Lung (tissue), 12 donors: Measurements from ENCODE around the gene SH3BGRL. TPM values are rescaled to one million over a fixed set of nuclear protein-coding genes. Genes with fewer than 3 reads are reported as not detected.

Experiments used
- ATAC-seq: fragments of 200-7000 bp; cut with Tn5 transposase; one replicate; pipeline ENCODE4 v1.9.1; 2020; ENCODE audit warnings: moderate number of reproducible peaks; ENCODE audit not compliant: insufficient read depth, low FRiP score
- DNase-seq, 3 donors: peaks; one replicate each; pipeline ENCODE4 v3.0.0-alpha.2; 2013 to 2017
- H3K27ac ChIP-seq, 2 donors: one replicate each; pipeline ENCODE4 v1.5.1; 2013; ENCODE audit warnings: mild to moderate bottlenecking in 2 of 2, moderate library complexity in 2 of 2, control low read depth in 1 of 2, inconsistent platforms in 1 of 2, low read depth in 1 of 2, low read length in 1 of 2
- H3K27me3 ChIP-seq, 3 donors: one replicate each; pipeline ENCODE4 v1.5.1; 2013; ENCODE audit warnings: low read length in 2 of 3; ENCODE audit not compliant: control insufficient read depth in 3 of 3, insufficient read depth in 3 of 3
- H3K36me3 ChIP-seq, 4 donors: one replicate each; pipeline ENCODE4 v1.5.1; 2013; ENCODE audit warnings: low read length in 4 of 4, mild to moderate bottlenecking in 1 of 4, moderate library complexity in 1 of 4; ENCODE audit not compliant: control insufficient read depth in 4 of 4, insufficient read depth in 4 of 4
- H3K4me1 ChIP-seq, 5 donors: one replicate each; pipeline ENCODE4 v1.5.1; 2013; ENCODE audit warnings: low read length in 5 of 5, mild to moderate bottlenecking in 2 of 5, moderate library complexity in 1 of 5; ENCODE audit not compliant: control insufficient read depth in 5 of 5, insufficient read depth in 5 of 5
- H3K4me3 ChIP-seq: one replicate; pipeline ENCODE4 v1.5.1; 2013; ENCODE audit warnings: mild to moderate bottlenecking, control low read depth, moderate library complexity
- H3K9ac ChIP-seq, 2 donors: one replicate each; pipeline ENCODE4 v1.5.1; 2013; ENCODE audit warnings: low read length in 2 of 2, control low read depth in 1 of 2; ENCODE audit not compliant: insufficient read depth in 1 of 2
- H3K9me3 ChIP-seq, 4 donors: one replicate each; pipeline ENCODE4 v1.5.1; 2013; ENCODE audit warnings: low read length in 3 of 4, mild to moderate bottlenecking in 1 of 4, moderate library complexity in 1 of 4; ENCODE audit not compliant: control insufficient read depth in 4 of 4, insufficient read depth in 3 of 4
- CTCF ChIP-seq: IDR thresholded peaks from 2 replicates; pipeline ENCODE4 v1.5.1; 2012; ENCODE audit warnings: mild to moderate bottlenecking; ENCODE audit errors: control extremely low read depth, extremely low read depth
- WGBS, 2 donors: extraction: QIAGEN DNeasy Blood & Tissue Kit; methylation state at CpG; one replicate each; pipeline ENCODE4 v1.1.7; 2013; 5-methylcytosine and 5-hydroxymethylcytosine counted together
- polyA plus RNA-seq, 2 donors: library from polyadenylated mRNA; stranded (reverse); fragments of 200-250 nt; gene quantifications; one replicate each; pipeline ENCODE4 v1.2.1, GENCODE V29; 2013
- total RNA-seq, 2 donors: library from RNA; depleted of rRNA in 1 of 2; stranded (reverse); fragments of >200 nt in 1 of 2; gene quantifications; one replicate each; pipeline ENCODE4 v1.2.1, GENCODE V29; 2014 to 2021
- donor health status: control.
- donor health status: control.
- donor health status: Bipolar disorder and iron deficiency.
- donor health status: healthy.
- donor health status: DM: yes; HTN: yes; CAD: no.

Gene SH3BGRL
- total and polyA plus RNA-seq, 4 donors = 73.1 to 196 (median 92.9) TPM

- 25 to 53% methylated on average over 1 of the region's 1 CpG for WGBS, 2 donors
- H3K9me3 ChIP-seq = no peaks in the 10 kb centered on the region
- TF ChIP-seq CTCF = no peak
- no peak overlapping the region for H3K4me3 ChIP-seq
- H3K27me3 ChIP-seq = peaks cover 0 to 3% (median 0%) of the 10 kb centered on the region in 3 donors
- H3K4me1 ChIP-seq = peaks cover 0 to 1% (median 0%) of the 10 kb centered on the region in 5 donors
- no peak for ATAC-seq
- no peak overlapping the region for H3K27ac ChIP-seq
- no peak for DNase-seq
- H3K36me3 ChIP-seq = no peaks in the 10 kb centered on the region
- H3K9ac ChIP-seq = no peak overlapping the region
These were observed 13.8 kb downstream of the SH3BGRL start for GRCh38 chrX:81215685-81216084.

- DNase-seq (no peak), ATAC-seq (no peak)
- Histone ChIP-seq H3K36me3 (no peaks in the 10 kb centered on the region), H3K9ac (no peak overlapping the region), H3K27ac (no peak overlapping the region), H3K4me3 (no peak overlapping the region), H3K4me1 (no peaks in the 10 kb centered on the region), H3K9me3 (no peaks in the 10 kb centered on the region), H3K27me3 (no peaks in the 10 kb centered on the region)
- no peak for TF ChIP-seq CTCF
- 73 to 92% methylated on average over 3 of the region's 3 CpGs for WGBS, 2 donors
These were observed 27.3 kb downstream of the SH3BGRL start for GRCh38 chrX:81229229-81229628.

GRCh38 chrX:81229901-81230300, 28.0 kb downstream of the SH3BGRL start:
- no peak for TF ChIP-seq CTCF
- 71 to 100% methylated on average over 2 of the region's 2 CpGs for WGBS, 2 donors
- ATAC-seq = no peak

GRCh38 chrX:81231476-81231875, 29.6 kb downstream of the SH3BGRL start:
- Histone ChIP-seq H3K36me3 (no peaks in the 10 kb centered on the region), H3K27ac (no peak overlapping the region), H3K4me3 (no peak overlapping the region), H3K4me1 (no peaks in the 10 kb centered on the region), H3K9me3 (no peaks in the 10 kb centered on the region), H3K9ac (no peak overlapping the region), H3K27me3 (no peaks in the 10 kb centered on the region)
- no peak for TF ChIP-seq CTCF
- ATAC-seq = no peak
- WGBS, 2 donors = 55 to 78% methylated on average over 1 of the region's 1 CpG
- DNase-seq = no peak

More at GRCh38 chrX:81229901-81230300, 28.0 kb downstream of the SH3BGRL start:
- H3K36me3 ChIP-seq = no peaks in the 10 kb centered on the region
- H3K9ac ChIP-seq = no peak overlapping the region
- no peak overlapping the region for H3K4me3 ChIP-seq
- no peak overlapping the region for H3K27ac ChIP-seq
- H3K4me1 ChIP-seq = no peaks in the 10 kb centered on the region
- no peaks in the 10 kb centered on the region for H3K27me3 ChIP-seq
- H3K9me3 ChIP-seq = no peaks in the 10 kb centered on the region
- no peak for DNase-seq
